Lower lobe of right lung (tissue), 2 donors: Measurements from ENCODE around the gene TEK. TPM values are rescaled to one million over a fixed set of nuclear protein-coding genes. Genes with fewer than 3 reads are reported as not detected.

Experiments used
- ATAC-seq, 2 donors: fragments of 200-7000 bp; cut with Tn5 transposase; one replicate each; pipeline ENCODE4 v1.9.1; 2020 to 2022; ENCODE audit warnings: mild to moderate bottlenecking in 2 of 2, moderate library complexity in 2 of 2
- DNase-seq: peaks from one replicate; pipeline ENCODE4 v3.0.0-alpha.2; 2020
- H3K27ac ChIP-seq: fragments of 200-600 bp; one replicate; pipeline ENCODE4 v1.8.0; 2022
- H3K27me3 ChIP-seq: fragments of 200-600 bp; one replicate; pipeline ENCODE4 v1.8.0; 2022; ENCODE audit warnings: low read depth
- H3K36me3 ChIP-seq: fragments of 200-600 bp; one replicate; pipeline ENCODE4 v1.8.0; 2022; ENCODE audit warnings: mild to moderate bottlenecking
- H3K4me1 ChIP-seq: fragments of 200-600 bp; one replicate; pipeline ENCODE4 v1.8.0; 2022
- H3K4me3 ChIP-seq: fragments of 200-600 bp; one replicate; pipeline ENCODE4 v1.8.0; 2022; ENCODE audit warnings: mild to moderate bottlenecking
- H3K9me3 ChIP-seq: fragments of 200-600 bp; one replicate; pipeline ENCODE4 v1.8.0; 2022
- CTCF ChIP-seq: fragments of 200-600 bp; IDR thresholded peaks from one replicate; pipeline ENCODE4 v1.8.0; 2022; ENCODE audit warnings: antibody characterized with exemption, mild to moderate bottlenecking
- intact Hi-C: fragments of 100-400 bp; cut with DNase I; formaldehyde crosslinking; loops from one replicate; pipeline ENCODE4 v1.11.0; 2022
- total RNA-seq: library from RNA; stranded (reverse); fragmentation: NEBNext Ultra II Directional; extraction: Animal tissue kit (Norgen Biotek cat#: 25700); gene quantifications from one replicate; pipeline ENCODE4 v1.2.1, GENCODE V29; 2021
- donor health status: DM: no; HTN: yes; CAD: no; lungs with severe emphysema.

TEK gene
- total RNA-seq, 1 donor from 2014 or later, result 56.3 TPM

- H3K27ac ChIP-seq, result no peak overlapping the region
- H3K36me3 ChIP-seq, result no peaks in the 10 kb centered on the region
- DNase-seq (no peak), ATAC-seq (no peak)
- no peak for TF ChIP-seq CTCF
- H3K27me3 ChIP-seq, result no peaks in the 10 kb centered on the region
- no peaks in the 10 kb centered on the region for H3K9me3 ChIP-seq
- intact Hi-C loops, result no loop called here
- H3K4me3 ChIP-seq, result no peak overlapping the region
- H3K4me1 ChIP-seq, result peaks cover 28% of the 10 kb centered on the region
These were observed 42.8 kb downstream of the TEK start for GRCh38 chr9:27151693-27152404.

DNA sequence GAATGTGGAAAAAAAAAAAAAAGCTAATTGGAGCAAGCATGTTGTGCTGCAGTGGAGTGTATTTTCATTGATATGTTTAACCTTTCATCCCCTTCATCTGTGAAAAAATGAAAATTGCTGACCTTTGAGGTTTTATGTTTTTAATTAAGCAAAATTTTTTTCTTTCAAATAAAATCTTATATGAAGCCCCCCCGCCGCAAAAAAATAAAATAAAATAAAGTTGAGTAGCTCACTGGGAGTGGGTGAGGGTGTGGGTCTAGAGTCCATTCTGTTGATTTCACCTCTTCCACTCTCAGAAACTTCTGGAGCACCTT lies 43.3 kb downstream of the TEK start:
- no peak overlapping the region for H3K4me3 ChIP-seq
- H3K4me1 ChIP-seq, result peaks cover 28% of the 10 kb centered on the region
- intact Hi-C loops, result no loop called here
- ATAC-seq (no peak), DNase-seq (no peak)
- H3K9me3 ChIP-seq, result no peaks in the 10 kb centered on the region
- no peak overlapping the region for H3K27ac ChIP-seq
- no peaks in the 10 kb centered on the region for H3K27me3 ChIP-seq
- no peaks in the 10 kb centered on the region for H3K36me3 ChIP-seq
- no peak for TF ChIP-seq CTCF

- intact Hi-C loops, result no loop called here
- ATAC-seq (peak; percentile 86 to 96), DNase-seq (no peak)
- TF ChIP-seq CTCF, result no peak
- H3K4me3 ChIP-seq, result no peak overlapping the region
- H3K4me1 ChIP-seq, result peaks cover 28% of the 10 kb centered on the region
- no peaks in the 10 kb centered on the region for H3K27me3 ChIP-seq
- H3K27ac ChIP-seq, result no peak overlapping the region
- no peaks in the 10 kb centered on the region for H3K36me3 ChIP-seq
- H3K9me3 ChIP-seq, result no peaks in the 10 kb centered on the region
These were observed 45.9 kb downstream of the TEK start for GRCh38 chr9:27154908-27155307.

- no peak for ATAC-seq
- DNase-seq, result no peak
- H3K36me3 ChIP-seq, result no peaks in the 10 kb centered on the region
- H3K4me1 ChIP-seq, result peaks cover 13% of the 10 kb centered on the region
- no peaks in the 10 kb centered on the region for H3K9me3 ChIP-seq
- no peak overlapping the region for H3K27ac ChIP-seq
- no peak for TF ChIP-seq CTCF
- no peak overlapping the region for H3K4me3 ChIP-seq
- intact Hi-C loops, result no loop called here
- no peaks in the 10 kb centered on the region for H3K27me3 ChIP-seq
These were observed 48.1 kb downstream of the TEK start for GRCh38 chr9:27157097-27157496.

- Histone ChIP-seq H3K4me1 (peaks cover 11% of the 10 kb centered on the region), H3K36me3 (no peaks in the 10 kb centered on the region), H3K27ac (no peak overlapping the region), H3K9me3 (no peaks in the 10 kb centered on the region), H3K27me3 (no peaks in the 10 kb centered on the region), H3K4me3 (no peak overlapping the region)
- ATAC-seq (no peak), DNase-seq (no peak)
- intact Hi-C loops, result no loop called here
- TF ChIP-seq CTCF, result no peak
These were observed 48.7 kb downstream of the TEK start for GRCh38 chr9:27157736-27158135.

- no peak overlapping the region for H3K4me3 ChIP-seq
- H3K36me3 ChIP-seq, result no peaks in the 10 kb centered on the region
- H3K9me3 ChIP-seq, result no peaks in the 10 kb centered on the region
- H3K4me1 ChIP-seq, result no peaks in the 10 kb centered on the region
- no peak overlapping the region for H3K27ac ChIP-seq
- intact Hi-C loops, result no loop called here
- ATAC-seq (no peak), DNase-seq (no peak)
- no peak for TF ChIP-seq CTCF
- no peaks in the 10 kb centered on the region for H3K27me3 ChIP-seq
These were observed 51.6 kb downstream of the TEK start for GRCh38 chr9:27160636-27161035.
